Activated T-cell treated with anti-CD3 and anti-CD28 coated beads for 1 hour (primary cell): ENCODE measurements around the gene ADARB1.

Experiments used
- DNase-seq: peaks from one replicate; pipeline ENCODE4 v3.0.0-alpha.2; 2020; ENCODE audit warnings: low read depth

The ADARB1 gene

DNA sequence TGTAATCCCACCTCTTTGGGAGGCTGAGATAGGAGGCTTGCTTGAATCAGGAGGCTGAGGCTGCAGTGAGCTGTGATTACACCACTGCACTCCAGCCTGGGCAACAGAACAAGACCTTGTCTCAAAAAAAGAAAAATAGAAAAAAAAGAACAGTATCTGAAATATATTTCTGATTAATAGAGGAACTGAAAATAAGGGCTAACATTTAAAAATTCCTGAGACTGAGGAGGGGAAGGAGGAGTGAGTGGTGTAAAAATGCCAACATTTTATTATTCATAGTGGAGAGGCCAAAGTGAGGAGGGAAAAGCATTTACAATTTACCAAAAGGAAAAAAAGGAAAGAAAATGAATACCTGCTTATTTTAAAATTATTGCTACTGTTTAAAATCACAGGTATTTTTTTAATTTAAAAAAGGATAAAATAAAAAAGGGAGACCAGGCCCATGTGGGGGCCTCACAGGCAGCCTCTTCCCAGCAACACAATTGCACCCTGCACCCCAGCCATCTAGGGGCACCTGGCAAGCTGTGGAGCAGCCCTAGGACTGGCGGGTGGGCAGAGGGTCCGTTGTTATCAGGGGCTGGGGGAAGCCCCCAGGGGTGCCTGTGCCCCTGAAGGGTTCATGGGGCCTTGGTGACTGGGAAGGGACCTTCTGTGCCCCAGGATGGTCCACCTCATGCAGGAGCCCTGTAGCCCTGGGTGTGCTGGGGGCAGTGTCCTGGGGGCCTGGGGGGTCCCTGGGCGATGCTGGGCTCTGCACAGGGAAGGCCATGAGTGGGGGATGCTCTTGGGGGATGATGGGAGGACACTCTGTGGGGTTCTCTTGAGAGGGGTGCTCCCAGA, 34.8 kb upstream of the ADARB1 start:
- no peak for DNase-seq

DNA sequence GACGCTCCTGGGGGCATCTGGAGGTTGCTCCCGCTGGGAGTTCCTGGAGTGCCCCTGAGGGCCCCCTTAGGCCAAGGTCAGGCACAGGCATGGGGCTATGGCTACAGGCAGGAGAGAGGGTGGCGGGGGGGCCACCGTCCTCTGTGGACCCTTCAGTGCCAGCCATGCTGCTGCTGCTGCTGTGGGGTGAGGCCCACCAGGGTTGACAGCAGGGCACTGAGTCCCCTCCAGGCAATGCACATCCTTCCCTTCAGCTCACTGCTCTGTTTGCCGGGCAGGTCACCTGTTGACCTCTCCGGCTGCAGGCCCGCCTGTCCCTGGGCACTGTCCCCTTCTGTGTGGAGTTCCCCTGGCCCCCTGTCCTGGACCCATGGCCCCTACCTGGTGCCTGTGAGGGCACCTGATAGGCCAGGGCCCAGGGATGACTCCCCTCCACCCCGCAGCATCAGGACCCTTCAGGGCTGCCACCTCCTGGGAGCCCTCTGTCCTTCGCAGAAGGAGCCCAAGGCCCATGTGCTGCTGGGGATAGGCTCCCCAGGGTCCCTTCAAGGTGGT, 34.1 kb upstream of the ADARB1 start:
- no peak for DNase-seq

DNA sequence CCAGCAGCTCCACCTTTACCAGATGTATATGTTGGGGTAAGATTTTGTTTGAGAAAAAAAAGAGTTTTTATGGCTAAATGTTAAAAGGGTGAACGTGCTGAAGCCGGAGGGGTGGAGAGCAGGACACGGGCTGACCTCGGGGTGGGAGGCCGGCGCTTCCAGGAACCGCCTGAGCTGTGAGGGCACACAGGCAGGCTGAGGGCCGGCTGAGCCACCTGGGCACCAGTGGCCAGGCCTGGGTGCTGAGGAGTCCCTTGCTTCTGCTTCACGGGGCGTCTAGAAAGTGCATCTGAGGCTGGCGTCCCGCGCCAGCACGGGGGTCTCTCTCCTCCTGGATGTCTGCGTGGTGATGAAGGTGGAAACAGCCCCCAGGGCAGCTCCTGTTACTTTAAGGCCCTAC, 33.6 kb upstream of the ADARB1 start:
- DNase-seq, result no peak

DNA sequence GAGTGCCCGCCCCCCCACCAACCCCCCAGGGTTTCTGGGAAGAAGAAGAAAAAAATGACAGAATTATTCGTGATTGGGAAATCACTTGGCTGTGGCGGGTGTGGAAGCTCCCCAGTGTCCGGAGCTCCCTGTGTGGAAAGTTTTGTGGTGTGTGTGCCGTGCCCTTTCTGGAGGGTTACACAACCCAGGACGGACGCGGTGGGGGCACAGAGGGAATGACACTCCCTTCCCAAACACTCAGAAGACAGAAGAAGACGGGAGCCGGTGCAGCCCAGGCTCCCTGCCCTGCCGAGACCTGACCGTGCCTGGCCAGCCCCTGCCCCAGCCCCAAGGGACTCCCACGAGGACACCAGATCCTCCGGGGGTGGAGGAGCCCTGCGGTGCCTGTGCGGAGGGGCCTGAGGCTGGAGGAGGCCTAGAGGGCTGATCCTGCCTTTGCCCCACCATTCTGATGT, 33.0 kb upstream of the ADARB1 start:
- no peak for DNase-seq

DNA sequence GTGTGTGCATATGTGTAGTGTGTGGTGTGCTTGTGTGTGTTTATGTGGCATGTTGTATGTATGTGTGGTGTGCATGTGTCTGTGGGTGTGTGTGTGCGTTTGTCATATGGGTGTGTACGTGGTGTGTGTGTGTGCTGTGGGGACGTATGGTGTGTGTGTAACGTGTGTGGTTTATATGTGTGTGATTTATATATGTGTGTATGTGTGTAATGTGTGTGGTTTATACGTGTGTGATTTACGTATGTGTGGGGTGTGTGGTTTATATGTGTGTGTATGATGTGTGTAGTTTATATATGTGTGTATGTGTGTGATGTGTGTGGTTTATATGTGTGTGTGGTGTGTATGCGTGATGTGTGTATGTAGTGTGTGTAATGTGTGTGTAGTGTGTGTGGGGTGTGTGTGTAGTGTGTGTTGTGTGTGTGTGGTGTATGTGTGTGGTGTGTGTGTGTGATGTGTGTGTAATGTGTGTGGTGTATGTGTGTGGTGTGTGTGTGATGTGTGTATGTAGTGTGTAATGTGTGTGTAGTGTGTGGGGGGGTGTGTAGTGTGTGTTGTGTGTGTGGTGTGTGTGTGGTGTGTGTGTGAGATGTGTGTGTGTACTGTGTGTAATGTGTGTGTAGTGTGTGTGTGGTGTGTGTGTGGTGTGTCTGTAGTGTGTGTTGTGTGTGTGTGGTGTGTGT, 32.3 kb upstream of the ADARB1 start:
- no peak for DNase-seq

DNA sequence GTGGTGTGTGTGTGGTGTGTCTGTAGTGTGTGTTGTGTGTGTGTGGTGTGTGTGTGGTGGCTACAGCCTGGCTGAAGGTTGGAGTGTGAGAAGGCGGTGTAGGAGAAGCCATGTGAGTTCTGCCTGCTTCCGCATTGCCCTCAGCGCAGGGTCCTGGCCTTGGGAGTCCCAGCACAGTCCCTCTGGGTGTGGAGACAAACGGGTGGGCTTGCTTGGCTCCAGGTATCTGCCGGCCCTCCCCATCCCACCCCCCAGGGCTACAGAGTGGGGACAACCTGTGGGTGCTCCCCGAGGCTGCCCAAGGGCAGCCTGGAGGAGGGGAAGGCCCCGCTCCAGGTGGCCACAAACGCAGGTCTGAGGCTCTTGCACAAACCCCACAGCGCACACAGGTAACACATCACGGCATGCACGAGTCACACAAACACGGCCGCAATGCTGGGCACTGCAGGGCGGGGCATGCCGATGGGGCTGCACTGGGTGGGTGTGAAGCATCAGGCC, 31.7 kb upstream of the ADARB1 start:
- no peak for DNase-seq

DNA sequence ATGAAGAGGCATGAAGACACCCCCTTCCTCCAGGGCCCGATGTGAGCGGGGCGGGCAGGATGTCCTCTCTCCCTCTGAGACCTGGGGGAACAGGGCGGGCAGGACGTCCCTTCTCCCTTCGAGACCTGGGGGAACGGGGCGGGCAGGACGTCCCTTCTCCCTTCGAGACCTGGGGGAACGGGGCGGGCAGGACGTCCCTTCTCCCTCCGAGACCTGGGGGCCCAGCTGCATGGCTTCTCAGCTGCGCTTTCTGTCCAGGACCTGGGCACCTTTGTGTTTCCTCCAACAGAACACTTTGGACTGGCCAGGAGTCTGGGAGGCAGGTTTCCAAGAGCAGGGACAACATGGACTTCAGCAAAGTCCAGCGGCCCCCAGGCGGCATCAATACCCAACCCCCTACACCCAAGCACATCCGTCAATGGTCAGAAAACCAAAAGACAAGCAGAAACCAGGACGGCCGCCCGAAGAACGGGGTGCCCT, 30.8 kb upstream of the ADARB1 start:
- no peak for DNase-seq

DNA sequence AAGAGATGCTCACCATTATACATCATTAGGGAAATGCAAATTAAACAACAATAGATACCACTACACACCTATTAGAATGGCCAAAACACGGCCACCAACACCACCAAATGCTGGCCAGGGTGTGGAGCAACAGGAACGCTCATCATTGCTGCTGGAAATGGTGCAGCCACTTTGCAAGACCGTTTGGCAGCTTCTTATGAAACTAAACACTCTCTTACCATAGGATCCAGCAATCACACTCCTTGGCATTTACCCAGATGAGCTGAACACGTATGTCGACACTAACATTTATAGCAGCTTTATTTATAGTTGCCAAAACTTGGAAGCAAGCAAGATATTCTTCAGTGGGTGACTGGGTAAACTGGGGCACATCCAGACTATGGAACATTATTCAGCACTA, 28.9 kb upstream of the ADARB1 start:
- no peak for DNase-seq

DNA sequence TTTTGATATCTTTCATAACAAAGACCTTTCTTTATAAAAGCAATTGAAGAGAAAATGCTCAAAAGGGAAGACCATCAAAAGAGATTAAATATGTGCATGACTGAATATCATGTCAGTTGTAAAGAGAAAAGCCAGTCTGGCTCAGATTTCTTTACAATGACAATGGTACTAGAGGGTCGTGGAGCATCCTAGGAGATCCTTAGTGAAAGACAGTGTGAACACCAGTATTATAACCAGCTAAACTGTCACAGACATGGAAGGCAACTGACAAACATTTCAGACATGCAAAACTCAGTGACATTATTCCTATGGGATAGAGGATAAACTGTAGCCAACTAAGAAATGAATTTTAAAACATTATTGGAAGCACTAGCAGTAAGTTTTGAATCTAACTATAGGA, 27.1 kb upstream of the ADARB1 start:
- DNase-seq, result no peak

DNA sequence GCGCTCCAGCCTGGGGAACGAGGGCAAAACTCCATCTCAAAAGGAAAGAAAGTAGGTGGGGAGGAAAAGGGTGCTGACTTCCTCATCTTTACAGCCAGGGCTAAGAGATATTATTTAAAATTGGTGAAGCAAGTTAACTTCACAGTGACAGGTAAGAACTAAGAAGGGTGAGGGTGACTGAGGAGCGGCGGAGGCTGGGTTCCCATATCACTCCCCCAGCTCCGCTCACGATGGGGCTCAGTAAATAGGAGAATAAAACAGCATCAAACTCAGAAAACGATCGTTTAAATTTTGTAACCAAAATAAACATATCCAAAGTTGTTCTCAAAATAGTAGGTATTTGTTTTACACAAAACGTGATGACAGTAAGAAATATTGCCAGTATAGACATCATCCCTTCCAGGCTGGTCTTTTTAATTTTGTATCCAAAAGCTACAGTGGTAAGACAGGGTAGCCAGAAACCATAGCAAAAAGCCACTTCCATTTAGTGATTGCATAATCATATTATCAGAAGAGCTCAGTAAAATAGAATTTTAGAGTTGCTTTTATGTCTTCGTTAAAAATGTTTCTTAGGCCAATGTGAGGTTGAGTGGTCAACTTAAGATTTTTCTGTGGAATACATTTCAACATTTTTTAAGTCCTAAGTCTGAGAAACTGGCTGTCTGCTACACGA, 26.2 kb upstream of the ADARB1 start:
- DNase-seq, result no peak

DNA sequence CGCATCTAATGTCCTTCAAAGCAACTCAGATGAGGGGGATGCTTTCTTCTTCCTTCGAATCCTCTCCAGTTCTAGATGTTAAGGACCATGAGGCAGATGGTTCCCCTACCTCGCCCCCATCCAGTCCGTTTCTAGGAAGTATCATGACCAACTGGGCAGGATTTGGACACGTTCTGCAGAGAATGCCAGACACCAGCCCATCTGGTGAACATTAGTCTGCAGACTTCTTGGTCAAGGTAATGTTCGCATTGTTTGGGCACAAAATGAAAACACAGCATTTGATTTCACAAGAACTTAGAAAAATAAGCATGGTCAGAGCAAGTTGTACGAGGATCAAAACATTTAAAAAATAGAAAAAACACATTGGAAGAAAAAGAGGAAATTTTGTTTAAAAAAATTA, 25.4 kb upstream of the ADARB1 start:
- no peak for DNase-seq

DNA sequence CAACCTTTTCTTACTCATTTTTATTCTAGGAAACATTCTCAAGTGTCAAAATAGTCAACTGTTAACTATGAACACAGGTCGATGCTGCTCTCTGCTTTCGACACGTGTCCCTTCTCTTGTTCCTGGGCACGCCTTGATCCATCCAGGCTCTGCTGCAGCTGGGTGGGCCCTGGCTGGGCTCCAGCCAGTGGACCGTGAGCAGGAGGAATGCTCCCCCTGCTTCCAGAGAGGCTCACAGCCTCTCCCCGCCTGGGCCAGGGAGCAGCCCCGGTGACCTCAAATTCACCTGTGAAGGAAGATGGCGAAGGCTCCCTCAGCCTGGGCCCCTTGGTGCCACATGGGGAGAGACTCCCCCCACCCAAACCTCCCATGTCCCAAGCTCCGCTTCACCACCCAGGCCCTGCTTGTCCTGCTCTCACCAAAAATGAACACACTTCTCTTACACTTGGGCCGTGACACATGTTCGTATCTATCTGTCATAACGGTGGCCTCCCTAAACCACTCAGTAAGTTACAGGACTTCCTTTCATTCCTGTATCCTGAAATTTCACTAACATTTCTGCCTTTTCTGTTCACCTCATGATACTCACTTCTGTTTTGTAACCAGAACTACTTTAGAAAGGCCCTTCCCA, 24.6 kb upstream of the ADARB1 start:
- no peak for DNase-seq

DNA sequence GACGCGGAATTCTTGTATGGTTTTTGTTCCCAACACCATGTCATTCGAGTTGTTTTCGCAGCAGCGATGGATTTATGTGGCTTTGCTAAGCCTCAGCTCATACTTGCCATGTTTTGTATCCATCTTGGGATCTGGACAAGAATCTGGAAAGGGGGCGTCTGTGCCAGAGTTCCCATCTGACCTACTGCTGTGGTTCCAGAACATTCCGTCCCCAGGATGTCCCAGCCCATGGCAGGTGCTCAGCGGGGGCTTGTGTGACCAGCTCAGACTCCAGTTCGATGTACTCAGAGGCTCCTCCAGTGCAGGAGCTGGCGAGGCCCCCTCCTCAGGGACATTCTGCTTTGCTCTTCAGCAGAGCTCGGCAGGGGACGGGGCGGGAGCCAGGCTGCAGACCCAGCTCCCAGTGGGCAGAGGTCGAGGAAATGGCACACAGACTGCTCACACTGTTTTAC, 24.0 kb upstream of the ADARB1 start:
- DNase-seq, result no peak

DNA sequence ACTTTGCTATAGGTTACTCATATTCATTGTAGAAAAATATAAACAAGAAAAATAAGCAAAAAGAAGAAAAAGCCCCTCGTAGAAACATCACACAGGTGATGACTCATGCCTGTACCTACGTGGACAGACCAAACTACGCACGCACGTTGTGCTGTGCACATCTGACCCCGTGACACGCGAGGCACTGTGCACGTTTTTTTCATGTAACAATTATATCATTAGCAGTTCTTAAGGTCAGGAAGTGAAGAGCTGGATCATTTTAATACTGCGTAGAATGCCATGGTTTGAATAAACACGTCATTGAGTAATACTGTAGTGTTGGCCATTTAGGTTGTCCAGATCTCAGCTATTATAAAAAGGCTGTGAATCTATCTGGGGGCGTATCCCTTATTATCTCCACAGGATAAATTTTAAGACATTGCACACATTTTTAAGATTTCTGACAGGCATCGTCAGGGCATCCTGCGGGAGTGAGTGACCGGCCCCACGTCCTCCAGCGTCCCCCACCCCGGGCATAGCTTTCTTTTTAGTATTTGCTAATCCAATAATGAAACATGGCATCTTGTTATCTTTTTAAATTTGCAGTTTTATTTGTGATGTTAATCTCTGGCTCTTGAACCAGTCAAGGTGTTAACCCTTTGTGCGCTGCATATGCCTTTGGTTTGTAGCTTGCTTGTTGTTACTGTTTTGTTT, 23.4 kb upstream of the ADARB1 start:
- no peak for DNase-seq

DNA sequence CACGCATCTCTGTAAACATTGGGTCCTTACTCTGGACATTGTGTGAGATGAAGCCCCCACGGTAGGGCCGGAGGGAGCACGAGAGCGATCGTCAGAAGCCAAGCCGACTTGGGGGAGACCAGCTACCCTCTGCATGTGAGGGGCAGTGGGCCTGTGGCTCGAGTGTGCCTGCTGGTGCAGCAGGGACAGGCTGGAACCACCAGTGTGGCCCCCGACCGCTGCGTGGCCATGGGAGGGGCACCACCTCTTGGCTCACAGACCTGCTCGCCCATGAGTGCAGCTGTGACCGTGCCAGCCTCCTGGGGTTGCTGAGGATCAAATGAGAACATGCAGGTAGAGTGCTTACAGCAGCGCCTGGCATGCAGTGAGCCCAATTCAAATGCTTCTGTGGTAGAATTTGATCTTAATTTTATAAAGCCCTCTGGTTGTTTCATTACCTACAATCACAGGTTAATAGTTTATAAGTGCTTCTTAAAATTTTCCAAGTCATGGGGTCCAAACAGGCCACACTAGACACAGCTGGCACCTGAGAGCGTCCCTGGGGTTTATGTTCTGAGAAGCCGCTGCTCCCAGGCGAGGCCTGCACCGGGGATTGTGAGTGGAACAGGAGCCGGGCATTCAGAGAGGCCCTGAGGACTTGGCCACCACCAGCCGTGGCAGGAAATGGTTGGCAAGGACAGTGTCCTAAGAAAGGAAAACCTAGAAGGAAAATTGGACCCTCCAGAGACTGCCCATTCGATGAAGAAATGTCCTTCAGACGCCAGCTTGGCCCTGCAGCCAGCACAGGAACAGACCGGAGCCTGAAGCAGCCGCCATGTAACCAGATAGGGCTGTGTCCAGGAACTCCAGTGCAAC, 22.6 kb upstream of the ADARB1 start:
- DNase-seq, result no peak

DNA sequence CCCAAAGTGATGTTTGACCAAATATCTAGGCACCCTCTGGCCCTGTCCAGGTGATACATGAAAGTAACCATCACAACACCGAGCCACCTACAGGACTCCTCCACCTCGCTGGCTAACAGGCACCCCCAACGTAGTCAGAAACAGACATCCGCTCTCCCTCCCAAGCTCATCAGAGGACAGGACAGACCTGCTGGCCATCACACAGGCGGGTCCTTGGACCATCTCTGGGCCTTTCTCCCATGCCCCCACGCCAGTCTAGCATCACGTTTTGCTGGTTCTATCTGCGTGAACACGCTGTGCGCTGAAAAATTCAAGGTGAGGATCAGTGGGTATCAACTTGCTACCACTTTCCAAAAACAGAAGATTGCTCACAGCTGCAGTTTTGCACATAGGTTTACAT, 21.4 kb upstream of the ADARB1 start:
- DNase-seq, result no peak

DNA sequence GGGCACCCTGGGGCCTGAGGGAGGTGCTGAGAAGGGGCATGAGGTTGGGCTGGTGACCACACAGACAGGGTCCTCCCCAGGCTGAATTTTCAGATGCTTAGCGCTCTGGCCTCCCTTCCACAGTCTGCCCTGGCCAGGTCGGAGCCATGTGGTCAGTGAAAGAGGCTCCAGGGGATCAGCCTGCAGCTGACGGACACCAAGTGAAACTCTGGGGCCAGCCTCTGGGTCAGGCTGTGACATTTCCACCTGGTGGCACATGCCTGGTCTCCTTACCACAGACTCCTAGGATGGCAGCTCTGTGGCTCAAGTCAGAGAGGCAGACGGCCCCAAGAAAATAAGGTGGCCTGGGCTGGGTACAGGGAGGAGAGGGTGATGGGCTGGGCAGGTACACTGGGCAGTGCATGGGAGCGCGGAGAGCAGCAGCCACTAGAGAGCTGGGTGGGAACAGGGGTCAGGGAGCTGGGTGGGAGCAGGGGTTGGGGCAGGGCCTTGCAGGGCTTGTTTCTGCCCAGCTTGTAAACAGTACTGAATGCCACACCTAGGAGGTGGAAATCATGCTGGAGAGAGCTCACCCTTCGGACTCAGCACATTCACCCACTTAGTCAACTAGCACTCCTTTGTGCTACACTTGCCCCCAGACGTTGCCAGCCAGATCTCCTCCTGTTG, 20.7 kb upstream of the ADARB1 start:
- DNase-seq, result no peak

DNA sequence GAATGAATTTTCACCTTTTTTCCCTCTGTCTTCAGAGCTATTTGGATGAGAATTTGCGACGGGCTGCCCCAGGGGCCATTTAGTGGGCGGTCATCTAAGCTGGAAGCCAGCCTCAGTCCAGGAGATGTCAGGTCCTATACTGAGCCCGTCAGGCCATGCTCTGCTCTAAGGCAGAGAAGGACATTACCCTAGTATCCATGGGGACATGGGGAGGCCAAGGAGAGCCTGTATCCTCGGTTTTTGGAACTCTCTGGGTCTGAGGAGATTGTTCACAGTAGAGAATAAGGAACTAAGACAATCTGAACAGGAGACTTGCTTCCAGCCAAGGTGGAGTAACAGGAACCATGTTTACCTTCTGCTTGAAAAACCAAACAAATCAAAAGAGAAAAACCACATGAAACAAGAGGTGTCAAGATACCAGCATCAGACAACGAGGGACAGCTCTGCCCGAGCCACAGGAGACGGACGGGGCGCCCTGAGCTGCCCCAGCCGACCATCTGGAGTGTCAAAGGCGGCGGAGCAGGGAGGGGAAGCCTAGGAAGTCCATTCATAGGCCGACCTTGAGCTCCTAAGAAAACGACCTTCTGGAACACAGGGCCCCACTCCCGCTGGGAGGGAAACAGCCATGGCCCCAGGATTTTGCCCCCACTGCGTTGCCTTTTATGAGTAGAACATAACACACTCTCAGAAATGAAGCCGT, 20.0 kb upstream of the ADARB1 start:
- DNase-seq, result no peak
